ENCODE measurements around the gene BTBD2.

GRCh38 chr19:1998712-1999708, 16.5 kb downstream of the BTBD2 start:
- no peak for TF ChIP-seq CTCF (IDR thresholded peaks at IDR 0.05; ENCODE audit: low read length)
- no peak for TF ChIP-seq EZH2 (optimal IDR thresholded peaks at IDR 0.05; ENCODE audit: low read depth, low read length)

All from MM.1S (cell line).